GM21423 (cell line): Measurements from ENCODE around the gene USF2.

ENCODE experiments used
- ATAC-seq: cut with Tn5 transposase; IDR thresholded peaks from one replicate; pipeline ENCODE4 v1.9.1; 2021; ENCODE audit warnings: mild to moderate bottlenecking, moderate library complexity; ENCODE audit not compliant: unreplicated experiment

The USF2 gene

GRCh38 chr19:35298561-35298972, 29.8 kb downstream of the USF2 start:
- no peak for ATAC-seq

- ATAC-seq = no peak
These were observed 31.0 kb downstream of the USF2 start for GRCh38 chr19:35299523-35300338.

DNA sequence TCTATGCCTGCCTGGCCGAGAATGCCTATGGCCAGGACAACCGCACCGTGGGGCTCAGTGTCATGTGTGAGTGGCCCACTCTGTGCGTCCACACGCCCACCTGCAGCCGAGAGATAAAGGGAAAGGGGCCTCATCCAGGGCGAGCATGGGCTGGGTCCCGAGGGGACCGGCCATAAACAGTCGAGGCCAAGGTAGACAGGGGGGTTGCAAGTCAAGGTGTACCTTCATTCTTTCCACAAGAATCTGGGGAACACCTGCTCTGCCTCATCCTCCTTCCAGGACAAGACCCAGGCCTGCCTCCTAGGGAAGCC, 31.5 kb downstream of the USF2 start:
- no peak for ATAC-seq

GRCh38 chr19:35301961-35302360, 33.2 kb downstream of the USF2 start:
- no peak for ATAC-seq

- ATAC-seq = no peak
These were observed 33.7 kb downstream of the USF2 start for GRCh38 chr19:35302446-35302845.

- ATAC-seq = no peak
These were observed 34.7 kb downstream of the USF2 start for GRCh38 chr19:35303357-35303915.

- no peak for ATAC-seq
These were observed 35.3 kb downstream of the USF2 start for GRCh38 chr19:35304036-35304435.

- ATAC-seq = no peak
These were observed 36.4 kb downstream of the USF2 start for GRCh38 chr19:35305181-35305580.

- ATAC-seq = no peak
These were observed 37.9 kb downstream of the USF2 start for GRCh38 chr19:35306473-35307246.

GRCh38 chr19:35307931-35308330, 39.2 kb downstream of the USF2 start:
- no peak for ATAC-seq

DNA sequence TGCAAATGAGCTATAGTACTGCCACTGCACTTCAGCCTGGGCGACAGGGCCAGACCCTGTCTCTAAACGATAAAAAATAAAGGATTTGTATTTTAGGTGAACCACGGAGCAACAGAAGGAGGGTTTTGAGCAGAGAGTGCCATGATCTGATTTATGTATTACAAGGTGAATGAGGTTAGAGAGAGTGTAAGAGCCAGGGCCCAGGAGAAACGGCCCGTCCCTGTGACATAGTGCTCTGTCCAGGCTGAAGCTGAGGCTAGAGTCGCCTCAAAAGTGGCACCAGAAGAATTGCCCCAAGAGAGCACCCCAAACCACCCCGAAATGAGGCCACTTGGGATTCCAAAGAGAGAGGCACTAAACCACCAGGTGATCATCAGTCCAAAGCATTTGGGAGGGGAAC, 40.1 kb downstream of the USF2 start:
- ATAC-seq = no peak

- no peak for ATAC-seq
These were observed 40.9 kb downstream of the USF2 start for GRCh38 chr19:35309481-35310279.

DNA sequence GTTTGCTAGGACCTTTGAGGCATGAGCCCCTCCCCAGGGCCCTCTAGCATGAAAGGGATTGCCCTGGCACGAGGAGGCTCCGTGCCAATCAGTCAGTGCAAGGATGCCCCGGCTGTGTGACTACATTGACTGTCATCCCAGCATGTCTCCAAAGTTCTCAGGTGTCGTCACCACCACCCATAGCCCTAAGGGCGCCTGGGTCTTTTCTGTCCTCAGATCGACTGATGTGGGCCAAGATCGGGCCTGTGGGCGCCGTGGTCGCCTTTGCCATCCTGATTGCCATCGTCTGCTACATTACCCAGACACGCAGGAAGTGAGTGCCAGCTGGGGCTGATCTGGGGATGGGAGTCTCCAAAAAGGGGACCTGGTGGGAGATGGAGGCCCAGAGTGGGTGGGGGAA, 41.6 kb downstream of the USF2 start:
- ATAC-seq = no peak

GRCh38 chr19:35310811-35311465, 42.2 kb downstream of the USF2 start:
- ATAC-seq = no peak

DNA sequence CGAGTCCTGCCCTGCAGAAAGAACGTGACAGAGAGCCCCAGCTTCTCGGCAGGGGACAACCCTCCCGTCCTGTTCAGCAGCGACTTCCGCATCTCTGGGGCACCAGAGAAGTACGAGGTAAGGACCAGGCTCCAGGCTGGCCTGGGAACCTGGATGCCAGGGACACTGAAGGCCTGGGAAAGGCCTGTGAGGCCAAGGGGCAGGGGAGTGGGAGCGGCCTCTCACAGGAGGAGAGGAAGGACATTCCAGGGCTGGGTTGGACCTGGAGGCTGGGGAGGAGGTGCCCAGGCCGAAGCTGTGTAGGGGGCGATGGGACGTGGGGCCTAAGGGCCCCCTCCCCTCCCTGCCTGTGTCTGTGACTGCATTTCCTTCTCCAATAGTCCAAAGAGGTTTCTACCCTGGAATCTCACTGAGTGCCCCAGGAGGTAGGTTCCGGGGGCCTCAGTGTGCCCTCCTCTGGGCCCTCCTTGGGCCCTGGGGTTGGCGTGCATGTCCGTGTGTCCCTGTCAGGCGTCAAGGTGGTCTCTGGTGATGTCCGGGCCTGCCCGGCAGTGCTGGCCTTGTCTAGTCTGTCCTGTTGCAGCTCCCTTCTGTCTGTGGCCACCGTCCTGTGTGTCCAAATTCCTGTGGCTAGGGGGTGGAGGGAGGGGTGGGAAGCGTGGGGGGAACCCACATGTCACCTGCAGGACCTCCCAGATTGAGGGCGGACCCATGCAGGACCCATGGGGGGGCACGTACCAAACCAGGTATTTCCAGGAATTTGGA, 43.3 kb downstream of the USF2 start:
- ATAC-seq = no peak

GRCh38 chr19:35313587-35313986, 44.8 kb downstream of the USF2 start:
- ATAC-seq = no peak

DNA sequence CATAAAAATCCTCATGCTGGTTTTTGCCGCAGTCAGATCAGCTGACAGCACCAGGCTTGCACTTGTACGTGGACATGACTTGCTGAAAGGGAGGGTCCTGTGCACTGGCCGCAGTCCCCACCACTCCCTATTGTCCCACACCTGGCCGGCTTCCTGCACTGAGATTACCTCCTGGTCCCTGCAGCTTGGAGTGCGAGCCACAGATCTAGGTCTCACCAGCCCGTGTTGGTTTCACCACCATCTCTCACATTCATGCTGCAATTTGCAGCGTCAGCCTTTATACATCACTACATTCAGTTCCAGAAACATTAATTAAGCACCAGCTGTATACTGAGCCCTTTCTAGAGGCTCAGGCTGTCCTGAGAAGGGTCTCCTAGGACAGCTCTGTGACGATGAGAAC, 45.3 kb downstream of the USF2 start:
- ATAC-seq = no peak

GRCh38 chr19:35314858-35315470, 46.2 kb downstream of the USF2 start:
- no peak for ATAC-seq

DNA sequence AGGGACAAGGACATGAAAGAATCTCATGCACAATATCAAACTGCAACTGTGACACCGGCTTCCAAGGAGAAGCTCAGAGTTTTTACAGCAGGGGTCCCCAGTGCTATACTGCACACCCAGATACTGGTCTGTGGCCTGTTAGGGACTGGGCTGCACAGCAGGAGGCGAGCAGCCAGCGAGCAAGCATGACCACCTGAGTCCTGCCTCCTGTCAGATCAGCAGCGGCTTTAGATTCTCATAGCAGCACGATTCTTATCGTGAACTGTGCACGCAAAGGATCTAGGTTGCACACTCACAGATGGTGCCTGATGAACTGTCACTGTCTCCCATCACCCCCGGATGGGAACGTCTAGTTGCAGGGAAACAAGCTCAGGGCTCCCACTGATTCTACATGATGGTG, 47.1 kb downstream of the USF2 start:
- no peak for ATAC-seq

DNA sequence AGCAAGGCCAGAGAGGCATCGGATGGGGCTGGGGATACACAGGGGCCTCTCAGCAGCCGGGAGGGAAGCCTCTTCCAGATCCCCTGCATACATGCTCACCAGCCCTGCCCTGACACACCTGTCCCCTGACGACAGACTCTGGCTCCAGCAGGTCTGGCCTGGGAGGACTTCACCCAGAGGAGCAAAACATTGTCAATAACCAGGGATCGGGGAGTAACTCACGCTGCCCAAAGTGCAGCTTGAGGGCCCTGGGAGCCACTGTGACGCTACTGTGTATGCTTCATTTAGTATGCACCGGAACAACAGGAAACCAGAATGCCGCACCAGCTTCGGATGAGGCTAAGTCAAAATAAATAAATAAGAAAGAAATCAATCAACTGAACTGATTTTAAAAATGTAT, 47.8 kb downstream of the USF2 start:
- no peak for ATAC-seq
